ENCODE data around the gene HYDIN.

DNA sequence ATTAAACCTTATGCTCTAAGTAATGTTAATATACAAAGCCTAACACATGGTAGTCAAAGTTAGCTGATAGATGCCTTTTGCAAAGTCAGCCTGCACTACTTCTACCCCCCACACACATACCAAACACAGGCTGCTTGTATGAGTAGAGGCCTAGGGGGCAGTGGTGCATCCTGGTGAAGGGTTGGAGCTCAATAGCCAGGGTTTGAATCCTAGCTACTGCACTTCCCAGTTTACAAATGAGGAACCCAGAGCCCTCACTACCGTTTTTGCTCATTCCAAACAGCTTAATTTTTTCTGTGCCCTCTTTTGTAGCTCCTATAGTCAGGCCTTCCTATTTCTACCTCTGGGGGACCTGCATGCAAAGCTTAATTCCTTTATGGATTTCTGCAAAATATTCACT, 18.9 kb upstream of the HYDIN start:
- TF ChIP-seq CTCF (IDR thresholded peaks at IDR 0.05) (no peak), POLR2A (IDR thresholded peaks at IDR 0.05) (no peak)

All from heart left ventricle (tissue), 13 donors.